Panc1 (cell line): Measurements from ENCODE around the gene NADK2. TPM values are rescaled to one million over a fixed set of nuclear protein-coding genes. Genes with fewer than 3 reads are reported as not detected.

Experiments used
- ATAC-seq: fragments of 200-7000 bp; cut with Tn5 transposase; 2 replicates; pipeline ENCODE4 v1.9.1; 2020; ENCODE audit warnings: mild to moderate bottlenecking, moderate library complexity
- BruUV-seq: library from RNA; stranded (reverse); fragments of 400-500 nt; replicated peaks from 2 replicates; lab custom pipeline; 2021; lab: Mats Ljungman, UMichigan
- CTCF ChIA-PET: fragments of 300-600 bp; sonication (Branson Sonifier 250); formaldehyde crosslinking; loops from one replicate; lab custom pipeline; 2022; ENCODE audit warnings: antibody characterized with exemption; lab: Charles Lee
- POLR2A ChIA-PET: fragments of 300-600 bp; sonication (Branson Sonifier 250); formaldehyde crosslinking; loops from one replicate; lab custom pipeline; 2022; ENCODE audit warnings: antibody characterized with exemption; lab: Charles Lee
- DNase-seq: peaks from one replicate; pipeline ENCODE4 v3.0.0-alpha.2; 2010; ENCODE audit warnings: low read depth, low spot score
- H3K27ac ChIP-seq: 2 replicates; pipeline ENCODE4 v1.5.1; 2011; ENCODE audit warnings: mild to moderate bottlenecking, low read length, inconsistent platforms
- H3K27me3 ChIP-seq: fragments of 200-500 bp; sonication (Bioruptor generic); 2 replicates; pipeline ENCODE4 v1.6.0; 2014; ENCODE audit warnings: low read length, inconsistent platforms; ENCODE audit not compliant: control insufficient read depth, insufficient read depth
- H3K36me3 ChIP-seq: fragments of 200-500 bp; sonication (Bioruptor generic); 2 replicates; pipeline ENCODE4 v1.5.1; 2014; ENCODE audit warnings: inconsistent platforms, mild to moderate bottlenecking, low read length, moderate library complexity; ENCODE audit not compliant: control insufficient read depth, insufficient read depth
- H3K4me1 ChIP-seq: 2 replicates; pipeline ENCODE4 v1.5.1; 2011; ENCODE audit warnings: inconsistent platforms, mild to moderate bottlenecking, low read length, moderate library complexity; ENCODE audit not compliant: control insufficient read depth, insufficient read depth
- H3K4me3 ChIP-seq, 2 experiments: 2 replicates each; pipeline ENCODE4 v1.5.1; 2011 to 2012; ENCODE audit warnings: low read depth in 2 of 2, low read length in 2 of 2, mild to moderate bottlenecking in 2 of 2, inconsistent platforms in 1 of 2, moderate library complexity in 1 of 2
- H3K9me3 ChIP-seq: fragments of 200-500 bp; sonication (Bioruptor generic); 2 replicates; pipeline ENCODE4 v1.5.1; 2014; ENCODE audit warnings: low read depth, mild to moderate bottlenecking, inconsistent platforms, low read length, moderate library complexity; ENCODE audit not compliant: control insufficient read depth, insufficient read depth
- CTCF ChIP-seq: fragments of 450-650 bp; IDR thresholded peaks from 2 replicates; pipeline ENCODE4 v1.5.1; 2017; ENCODE audit warnings: mild to moderate bottlenecking
- POLR2AphosphoS5 ChIP-seq: IDR thresholded peaks from 2 replicates; pipeline ENCODE4 v1.6.1; 2012; ENCODE audit warnings: mild to moderate bottlenecking, low read depth, low read length, moderate library complexity
- SIN3A ChIP-seq: IDR thresholded peaks from 2 replicates; pipeline ENCODE4 v1.6.1; 2012; ENCODE audit warnings: low read depth, mild to moderate bottlenecking, low read length, moderate library complexity, borderline replicate concordance; ENCODE audit not compliant: insufficient read depth
- TCF7L2 ChIP-seq: IDR thresholded peaks from 2 replicates; pipeline ENCODE4 v1.6.1; 2011; ENCODE audit warnings: mild to moderate bottlenecking, low read depth, low read length, inconsistent platforms
- in situ Hi-C: cut with HindIII; loops from 2 replicates; pipeline ENCODE4 v1.10.0; 2016; ENCODE audit warnings: low sequenced_read_pairs, low pct_unique_long_range_greater_than_20kb
- intact Hi-C: fragments of 100-400 bp; cut with micrococcal nuclease; formaldehyde crosslinking; loops from one replicate; pipeline ENCODE4 v1.10.0; 2022; ENCODE audit not compliant: unreplicated experiment
- total RNA-seq: library from RNA; stranded (reverse); gene quantifications from one replicate; pipeline ENCODE4 v1.2.1, GENCODE V29; 2021; ENCODE audit not compliant: unreplicated experiment
- TF ChIP-seq, protein P1 (sequence below), 2 experiments: IDR thresholded peaks; 2 replicates each; pipeline ENCODE4 v1.6.1; 2011 to 2012; ENCODE audit warnings: low read depth in 2 of 2, control low read depth in 1 of 2, low read length in 1 of 2, mild to moderate bottlenecking in 1 of 2, moderate library complexity in 1 of 2; ENCODE audit not compliant: insufficient read depth in 1 of 2

Gene NADK2
- total RNA-seq, 1 experiment from 2014 or later, result 22.5 TPM

DNA sequence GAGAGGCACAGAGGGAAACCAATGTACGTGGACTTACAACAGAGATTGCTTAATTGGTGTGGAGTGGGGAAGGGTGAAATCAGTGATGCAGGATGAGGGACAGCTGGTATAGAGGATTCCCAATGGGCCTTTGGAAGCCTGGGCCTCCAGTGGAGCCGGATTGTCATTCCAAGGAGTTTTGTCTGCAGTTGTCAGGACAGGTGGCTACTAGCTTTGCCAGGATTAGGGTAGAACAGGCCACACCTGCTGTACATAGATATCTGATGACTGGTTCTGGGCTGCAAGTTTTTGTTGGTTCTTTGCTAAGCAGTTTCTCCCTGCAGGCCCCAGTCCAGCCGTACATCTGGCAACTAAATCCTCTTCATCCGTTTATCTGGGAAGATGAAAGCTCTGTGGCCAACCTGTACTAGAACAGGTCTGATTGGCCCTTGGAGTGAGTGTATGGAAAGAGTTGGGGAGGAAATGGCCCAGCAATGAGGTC lies 85.6 kb downstream of the NADK2 start:
- BruUV-seq, result no TSS peak
- Histone ChIP-seq H3K36me3 (peaks cover 11% of the 10 kb centered on the region), H3K27ac (no peak overlapping the region), H3K4me1 (peaks cover 10% of the 10 kb centered on the region; the same call in 1 of the 2 replicates), H3K27me3 (no peaks in the 10 kb centered on the region), H3K4me3 (no peak overlapping the region), H3K9me3 (no peaks in the 10 kb centered on the region)
- ATAC-seq (no peak), DNase-seq (no peak)
- ChIA-PET CTCF (no interaction called here), POLR2A (no interaction called here)
- in situ Hi-C loops (no loop called here), intact Hi-C loops (no loop called here)
- no peak for TF ChIP-seq TCF7L2
- TF ChIP-seq CTCF, result no peak
- no peak for TF ChIP-seq POLR2AphosphoS5
- TF ChIP-seq SIN3A, result no peak
- TF ChIP-seq, protein P1, sequence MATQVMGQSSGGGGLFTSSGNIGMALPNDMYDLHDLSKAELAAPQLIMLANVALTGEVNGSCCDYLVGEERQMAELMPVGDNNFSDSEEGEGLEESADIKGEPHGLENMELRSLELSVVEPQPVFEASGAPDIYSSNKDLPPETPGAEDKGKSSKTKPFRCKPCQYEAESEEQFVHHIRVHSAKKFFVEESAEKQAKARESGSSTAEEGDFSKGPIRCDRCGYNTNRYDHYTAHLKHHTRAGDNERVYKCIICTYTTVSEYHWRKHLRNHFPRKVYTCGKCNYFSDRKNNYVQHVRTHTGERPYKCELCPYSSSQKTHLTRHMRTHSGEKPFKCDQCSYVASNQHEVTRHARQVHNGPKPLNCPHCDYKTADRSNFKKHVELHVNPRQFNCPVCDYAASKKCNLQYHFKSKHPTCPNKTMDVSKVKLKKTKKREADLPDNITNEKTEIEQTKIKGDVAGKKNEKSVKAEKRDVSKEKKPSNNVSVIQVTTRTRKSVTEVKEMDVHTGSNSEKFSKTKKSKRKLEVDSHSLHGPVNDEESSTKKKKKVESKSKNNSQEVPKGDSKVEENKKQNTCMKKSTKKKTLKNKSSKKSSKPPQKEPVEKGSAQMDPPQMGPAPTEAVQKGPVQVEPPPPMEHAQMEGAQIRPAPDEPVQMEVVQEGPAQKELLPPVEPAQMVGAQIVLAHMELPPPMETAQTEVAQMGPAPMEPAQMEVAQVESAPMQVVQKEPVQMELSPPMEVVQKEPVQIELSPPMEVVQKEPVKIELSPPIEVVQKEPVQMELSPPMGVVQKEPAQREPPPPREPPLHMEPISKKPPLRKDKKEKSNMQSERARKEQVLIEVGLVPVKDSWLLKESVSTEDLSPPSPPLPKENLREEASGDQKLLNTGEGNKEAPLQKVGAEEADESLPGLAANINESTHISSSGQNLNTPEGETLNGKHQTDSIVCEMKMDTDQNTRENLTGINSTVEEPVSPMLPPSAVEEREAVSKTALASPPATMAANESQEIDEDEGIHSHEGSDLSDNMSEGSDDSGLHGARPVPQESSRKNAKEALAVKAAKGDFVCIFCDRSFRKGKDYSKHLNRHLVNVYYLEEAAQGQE (IDR thresholded peaks at IDR 0.05; ENCODE audit: insufficient read depth in 1 of 2, low read depth in 2 of 2, low read length in 1 of 2), result no peak

GRCh38 chr5:36155291-36155690 lies 86.4 kb downstream of the NADK2 start:
- ChIA-PET POLR2A (no interaction called here), CTCF (no interaction called here)
- H3K4me1 ChIP-seq, result peaks cover 10% of the 10 kb centered on the region; the same call in 1 of the 2 replicates
- ATAC-seq (no peak), DNase-seq (no peak)
- BruUV-seq, result no TSS peak
- H3K36me3 ChIP-seq, result peaks cover 11% of the 10 kb centered on the region
- in situ Hi-C loops (no loop called here), intact Hi-C loops (no loop called here)
- H3K4me3 ChIP-seq, result no peak overlapping the region
- TF ChIP-seq POLR2AphosphoS5 (no peak), CTCF (no peak), SIN3A (no peak), TCF7L2 (no peak)
- TF ChIP-seq, protein P1 (IDR thresholded peaks at IDR 0.05; ENCODE audit: insufficient read depth in 1 of 2, low read depth in 2 of 2, low read length in 1 of 2), result no peak
- H3K9me3 ChIP-seq, result no peaks in the 10 kb centered on the region
- no peaks in the 10 kb centered on the region for H3K27me3 ChIP-seq
- H3K27ac ChIP-seq, result no peak overlapping the region
